Right kidney (tissue), 1 donor: Measurements from ENCODE around the gene CNTN1.
A peak's percentile ranks its signal among the peaks of the same experiment; 100 is the strongest.
"Not testable (repeated sequence)": the region's sequence is repeated elsewhere in the genome, so short reads cannot be mapped to it uniquely, and the experiment has no call there.

Experiments used
- DNase-seq: peaks from one replicate; pipeline ENCODE4 v3.0.0-alpha.2; 2016

CNTN1 gene

DNA sequence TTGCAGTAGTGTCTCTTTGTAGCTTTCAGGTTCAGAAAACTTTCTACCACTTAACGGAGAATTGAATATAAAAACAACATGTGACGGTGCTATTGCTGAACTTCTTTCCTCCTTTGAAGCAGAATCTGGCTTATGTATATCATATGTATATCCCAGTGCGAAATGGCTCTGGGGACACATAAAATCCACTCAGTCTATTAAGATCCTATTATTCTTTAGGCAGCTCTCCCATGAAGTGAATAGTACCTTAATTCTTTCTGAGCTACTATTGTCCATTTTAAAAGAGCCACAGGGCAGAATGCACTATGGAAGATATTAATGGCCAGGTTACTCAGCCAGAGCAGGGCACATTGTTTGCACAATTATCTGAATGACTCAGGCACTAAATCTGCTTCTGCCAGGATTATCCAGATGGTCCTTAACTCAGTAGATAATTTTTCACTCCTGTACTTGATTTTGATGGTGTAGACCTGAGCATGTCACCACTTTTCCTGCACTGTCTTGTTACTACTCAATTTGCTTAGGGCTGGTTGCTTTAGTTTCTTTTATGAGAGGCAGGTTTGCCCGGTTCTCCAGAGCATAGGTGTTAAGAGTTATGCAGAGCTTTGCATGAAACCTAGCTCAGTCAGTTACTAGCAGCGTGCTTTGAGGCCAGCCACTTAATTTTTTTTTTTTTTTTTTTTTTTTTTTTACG lies 5.5 kb downstream of the CNTN1 start:
- peak; percentile 7 for DNase-seq

DNA sequence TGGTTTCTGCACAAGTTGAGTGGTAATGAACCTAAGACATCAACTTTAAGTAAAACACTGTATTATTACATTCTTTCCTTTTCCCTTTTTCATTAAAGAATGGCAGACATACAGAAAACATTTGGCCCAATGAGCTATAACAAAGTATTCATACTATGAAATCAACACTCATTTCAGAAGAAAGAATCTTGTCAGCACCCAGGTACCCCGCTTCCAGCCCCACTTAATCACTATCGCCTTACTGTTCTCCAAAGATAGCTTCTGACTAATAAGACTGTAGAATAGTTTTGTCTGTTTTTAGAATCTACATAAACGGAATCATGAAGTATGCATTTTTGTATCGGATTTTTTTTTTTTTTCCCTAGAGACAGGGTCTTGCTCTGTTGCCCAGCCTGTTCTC lies 9.5 kb downstream of the CNTN1 start:
- no peak for DNase-seq

DNA sequence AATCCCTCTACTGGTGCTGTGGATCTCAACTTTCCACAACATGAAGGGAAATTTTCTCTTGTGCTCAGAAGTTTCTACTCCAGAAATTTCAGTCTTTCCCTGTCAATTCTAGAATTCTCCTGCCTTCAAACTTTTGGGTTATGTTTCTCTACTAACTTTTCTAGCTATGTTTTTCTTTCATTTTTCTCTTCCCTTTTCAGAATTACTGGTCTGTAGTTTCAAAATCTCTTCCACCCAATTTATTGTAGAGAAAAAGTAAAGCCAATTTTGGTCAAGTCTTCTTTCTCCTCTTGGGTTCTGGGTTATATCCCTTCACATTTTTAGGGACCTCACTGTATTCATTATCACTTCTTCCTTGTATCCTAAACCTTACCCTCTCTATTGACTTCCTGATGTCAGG lies 18.9 kb downstream of the CNTN1 start:
- no peak for DNase-seq

DNA sequence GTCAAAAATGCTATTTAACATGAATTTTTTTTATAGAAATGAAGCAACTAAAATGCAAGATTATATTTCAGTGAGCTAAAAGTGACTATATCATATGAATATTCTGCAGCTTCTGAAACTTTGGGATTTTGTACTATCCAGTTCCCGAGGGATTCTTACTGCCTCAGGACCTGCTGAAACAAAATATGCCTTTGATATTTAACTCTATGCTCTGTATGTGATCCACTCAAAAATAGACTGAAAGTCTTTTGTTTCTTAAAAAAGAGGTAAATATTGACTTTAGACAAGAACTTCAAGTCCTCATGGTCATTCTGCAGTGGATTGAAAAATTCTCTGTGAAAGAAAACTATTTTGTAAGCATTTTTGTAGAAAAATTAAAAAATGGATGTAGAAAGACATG lies 22.4 kb downstream of the CNTN1 start:
- no peak for DNase-seq

DNA sequence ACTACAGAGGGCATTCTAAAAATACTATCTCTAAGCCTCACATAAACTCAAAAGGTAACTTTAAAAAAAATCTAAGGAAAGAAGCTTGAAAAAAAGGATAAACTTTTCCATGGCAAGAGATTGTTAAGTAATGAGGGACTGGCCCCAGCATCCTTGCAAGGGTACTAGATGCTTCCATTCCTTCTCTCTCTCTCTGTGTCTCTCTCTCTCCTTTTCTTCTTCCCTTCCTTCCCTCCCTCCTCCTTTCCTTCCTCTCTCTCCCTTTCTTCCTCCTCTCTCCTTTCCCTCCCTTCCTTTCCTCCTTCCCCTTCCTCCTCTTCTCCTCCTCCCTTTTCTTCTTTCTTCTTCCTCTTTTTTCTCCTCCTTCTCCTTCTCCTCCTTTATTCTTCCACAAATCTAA lies 23.8 kb downstream of the CNTN1 start:
- no peak for DNase-seq

DNA sequence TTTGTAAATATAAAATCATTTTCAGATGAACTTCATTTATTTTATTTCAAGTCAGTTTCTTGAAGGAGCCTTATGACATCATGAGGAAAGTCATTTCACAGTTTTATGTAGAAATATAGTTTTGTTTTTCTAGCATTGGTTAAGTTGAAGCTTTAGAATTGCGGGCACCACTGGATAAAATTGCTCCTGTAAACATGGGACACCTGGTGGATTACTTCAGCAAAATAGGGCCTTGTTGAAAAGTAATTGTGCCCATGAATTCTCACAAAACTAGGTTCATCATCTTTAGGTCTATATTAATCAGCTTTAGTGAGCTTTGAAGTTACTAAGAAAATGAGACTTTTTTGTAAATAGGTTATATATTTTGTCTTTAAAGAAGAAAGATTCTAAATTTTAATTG lies 25.3 kb downstream of the CNTN1 start:
- no peak for DNase-seq

DNA sequence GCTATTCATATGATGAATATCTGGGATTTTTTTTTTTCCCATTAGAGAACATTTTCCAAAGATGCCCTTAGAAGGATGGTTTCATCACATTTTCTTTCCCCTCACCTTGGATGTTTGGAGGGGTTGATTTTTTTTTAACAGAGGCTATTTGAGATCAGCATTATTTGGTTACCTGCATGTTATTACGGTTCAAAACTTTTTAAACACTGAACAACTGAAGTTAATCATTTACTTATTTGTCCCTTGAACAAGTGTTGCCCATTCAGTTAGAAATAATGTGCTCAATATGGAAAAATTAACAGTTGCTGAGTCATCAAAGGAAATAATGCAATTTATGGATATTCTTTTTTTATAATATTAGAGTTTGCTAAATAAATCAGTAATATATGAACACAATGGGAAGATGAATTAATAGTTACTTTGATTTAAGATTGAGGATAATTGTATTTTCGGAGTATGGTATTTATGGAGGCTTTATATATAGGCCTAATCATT lies 26.7 kb downstream of the CNTN1 start:
- DNase-seq: no peak

DNA sequence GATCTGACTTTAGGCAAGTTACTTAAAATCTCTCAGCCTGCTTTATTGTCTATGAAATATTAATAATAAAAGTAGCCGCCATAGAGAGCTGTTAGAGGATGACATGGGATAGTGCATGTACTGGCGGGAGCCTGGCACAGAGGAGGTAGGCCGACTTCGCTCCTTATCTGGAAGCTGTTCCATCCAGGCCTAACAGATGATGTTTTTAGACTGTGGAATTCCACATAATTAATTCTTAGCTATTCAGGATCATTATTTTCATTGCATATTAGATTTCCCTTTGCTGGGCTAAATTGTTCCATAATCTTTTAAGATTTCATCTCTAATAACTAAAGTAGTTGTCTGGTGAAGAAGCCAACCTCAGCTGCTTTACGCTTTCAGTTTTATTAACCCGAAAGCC lies 30.8 kb downstream of the CNTN1 start:
- DNase-seq: no peak

DNA sequence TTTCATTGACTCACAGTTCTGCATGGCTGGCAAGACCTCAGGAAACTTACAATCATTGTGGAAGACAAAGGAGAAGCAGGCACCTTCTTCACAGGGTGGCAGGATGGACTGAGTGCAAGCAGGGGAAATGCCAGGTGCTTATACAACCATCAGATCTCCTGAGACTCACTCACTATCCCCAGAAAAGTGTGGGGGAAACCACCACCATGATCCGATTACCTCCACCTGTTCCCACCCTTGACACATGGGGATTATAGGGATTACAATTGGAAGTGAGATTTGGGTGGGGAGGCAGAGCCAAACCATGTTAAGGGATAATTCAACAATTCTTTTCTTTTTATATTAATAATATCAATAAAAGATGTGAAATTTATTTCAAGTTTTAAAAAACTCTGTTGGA lies 34.1 kb downstream of the CNTN1 start:
- DNase-seq: no peak

DNA sequence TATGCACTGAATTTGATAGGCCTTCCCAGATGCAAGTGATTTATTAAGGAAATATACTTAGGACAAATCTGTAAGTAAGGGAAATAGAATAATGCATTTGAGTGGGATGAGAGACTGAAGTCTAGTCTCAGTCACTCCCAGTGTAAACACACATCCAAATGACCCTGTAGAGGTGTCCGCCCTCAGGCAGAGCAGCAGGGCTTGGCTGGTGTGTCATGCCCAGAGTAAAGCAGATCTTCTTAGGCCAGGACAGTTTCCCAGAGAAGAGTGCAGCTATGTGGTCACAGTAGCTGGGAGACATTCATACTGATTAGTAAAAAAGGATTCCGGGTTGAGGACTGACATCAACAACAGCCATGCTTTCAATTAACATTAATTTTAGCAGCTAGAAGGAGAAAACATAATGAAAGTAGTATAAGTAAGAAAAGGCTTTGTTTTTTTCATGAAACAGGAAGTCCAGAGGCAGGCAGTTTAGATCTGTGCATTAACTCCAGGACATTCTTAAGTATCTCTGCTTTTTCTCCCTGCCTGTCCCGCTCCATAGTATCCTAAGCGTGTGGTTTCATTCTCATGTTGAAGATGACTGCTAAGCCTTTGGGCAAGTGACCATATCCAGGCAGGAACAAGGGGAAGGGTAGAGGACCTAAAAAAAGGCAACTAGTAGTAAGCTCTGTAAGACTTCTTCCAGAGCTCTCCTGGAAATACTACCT lies 35.7 kb downstream of the CNTN1 start:
- DNase-seq: no peak

DNA sequence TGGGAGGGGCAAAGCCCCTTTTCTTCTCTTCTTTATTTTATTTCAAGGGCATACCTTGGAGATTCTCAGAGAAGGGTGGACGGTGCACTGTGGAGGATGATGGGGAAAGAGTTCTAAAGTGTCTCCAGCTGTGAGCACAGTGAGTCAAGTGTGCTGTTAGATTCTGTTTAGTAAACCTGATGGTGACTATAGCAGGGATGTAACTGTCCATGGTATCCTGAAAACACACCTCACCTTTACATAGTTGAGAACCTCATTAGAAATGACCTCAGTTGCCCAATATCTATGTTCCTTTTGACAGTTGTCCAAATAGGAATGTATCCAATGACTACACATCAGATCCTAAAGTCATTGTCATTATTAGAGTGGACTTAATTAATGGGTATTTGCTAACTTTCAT lies 38.0 kb downstream of the CNTN1 start:
- DNase-seq: no peak

DNA sequence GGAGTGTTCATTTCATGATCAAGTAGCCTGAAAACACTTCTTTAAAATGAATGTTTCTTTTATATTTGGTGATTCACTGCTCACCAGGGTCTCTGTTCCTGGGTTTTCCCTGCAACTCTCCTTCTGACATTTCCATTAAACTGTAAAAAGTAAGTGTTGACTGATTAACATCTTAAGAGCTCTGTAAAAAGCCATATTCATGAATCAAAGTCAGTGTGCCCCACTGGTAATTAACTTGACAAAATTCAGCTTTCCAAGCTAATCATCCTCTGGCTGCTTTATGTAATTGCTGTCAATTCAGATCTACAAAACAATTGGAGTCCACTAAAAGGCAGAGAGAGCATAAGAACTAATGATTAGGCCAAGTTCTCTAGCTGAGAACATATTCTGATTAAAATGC lies 41.6 kb downstream of the CNTN1 start:
- DNase-seq: no peak

DNA sequence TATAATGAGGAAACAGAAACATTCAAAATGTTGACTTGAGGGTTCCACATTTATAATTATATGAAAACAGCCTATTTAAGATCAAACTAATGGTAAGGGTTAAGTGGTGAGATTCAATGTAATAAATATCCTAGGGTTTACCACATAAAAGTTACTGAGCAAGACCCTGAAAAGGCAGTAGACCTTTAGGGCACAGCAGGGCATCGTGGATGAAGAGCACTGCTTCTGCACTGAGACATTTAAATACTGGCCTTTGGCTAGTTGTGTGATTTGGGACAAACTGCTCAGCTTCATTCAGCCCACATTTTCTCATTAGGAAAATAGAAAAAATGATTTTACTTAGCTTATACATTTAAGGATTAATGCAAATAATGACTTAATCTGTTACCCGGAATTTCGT lies 42.0 kb downstream of the CNTN1 start:
- DNase-seq: no peak

DNA sequence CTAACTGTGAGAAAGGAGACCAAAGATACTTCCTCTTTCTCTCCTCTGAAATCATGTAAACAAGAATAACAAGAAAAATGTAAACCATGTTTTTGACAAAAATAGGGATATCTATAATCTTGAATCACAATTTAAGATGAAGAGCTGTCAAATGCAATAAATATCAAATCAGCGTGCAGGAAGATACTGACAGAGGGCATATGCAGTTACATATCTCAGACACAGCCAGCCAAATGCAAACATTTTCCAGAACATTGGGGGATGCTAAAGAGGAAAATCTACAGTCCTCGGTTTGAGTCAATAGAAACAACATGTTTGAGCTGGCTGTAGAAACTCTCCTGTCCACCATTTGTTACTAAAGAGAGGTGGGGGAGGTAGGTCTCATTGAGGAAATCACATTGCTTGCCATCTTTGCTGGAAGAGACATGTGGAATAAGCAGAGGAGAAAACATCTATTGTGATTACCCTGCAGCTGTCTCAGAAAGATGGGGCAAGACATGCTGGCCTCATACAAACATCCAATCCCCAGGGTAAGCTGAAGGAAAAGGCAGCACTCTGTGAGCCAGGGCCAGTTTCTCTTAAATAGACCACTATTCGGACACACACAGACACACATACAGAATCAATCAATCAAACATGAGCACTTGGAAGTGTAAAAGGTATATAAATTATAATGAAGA lies 43.5 kb downstream of the CNTN1 start:
- no peak for DNase-seq

DNA sequence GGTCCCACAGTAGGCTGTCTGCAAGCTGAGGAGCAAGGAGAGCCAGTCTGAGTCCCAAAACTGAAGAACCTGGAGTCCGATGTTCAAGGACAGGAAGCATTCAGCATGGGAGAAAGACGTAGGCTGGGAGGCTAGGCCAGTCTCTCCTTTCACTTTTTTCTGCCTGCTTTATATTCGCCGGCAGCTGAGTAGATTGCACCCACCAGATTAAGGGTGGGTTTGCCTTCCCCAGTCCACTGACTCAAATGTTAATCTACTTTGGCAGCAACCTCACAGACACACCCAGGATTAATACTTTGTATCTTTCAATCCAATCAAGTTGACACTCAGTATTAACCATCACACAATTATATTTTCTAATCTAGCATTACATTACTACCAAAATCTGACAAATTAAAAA lies 45.2 kb downstream of the CNTN1 start:
- not testable (repeated sequence) for DNase-seq

DNA sequence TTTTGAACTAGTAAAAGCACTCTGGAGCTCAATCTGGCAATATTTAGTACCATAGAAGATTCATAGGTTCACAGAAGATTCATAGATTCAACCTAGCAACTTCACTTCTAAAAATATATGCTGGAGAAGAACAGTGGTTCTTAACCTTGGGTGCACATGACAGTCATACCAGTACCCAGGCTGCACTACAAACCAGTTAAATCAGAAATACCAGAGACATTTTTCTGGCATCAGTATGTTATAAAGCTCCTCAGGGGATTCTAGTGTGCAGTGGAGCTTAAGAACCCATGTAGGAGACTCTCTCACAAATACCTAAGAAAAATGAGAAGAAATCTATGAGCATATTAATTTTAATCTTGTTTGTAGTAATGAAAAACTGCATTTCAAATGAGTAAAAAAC lies 46.6 kb downstream of the CNTN1 start:
- no peak for DNase-seq

DNA sequence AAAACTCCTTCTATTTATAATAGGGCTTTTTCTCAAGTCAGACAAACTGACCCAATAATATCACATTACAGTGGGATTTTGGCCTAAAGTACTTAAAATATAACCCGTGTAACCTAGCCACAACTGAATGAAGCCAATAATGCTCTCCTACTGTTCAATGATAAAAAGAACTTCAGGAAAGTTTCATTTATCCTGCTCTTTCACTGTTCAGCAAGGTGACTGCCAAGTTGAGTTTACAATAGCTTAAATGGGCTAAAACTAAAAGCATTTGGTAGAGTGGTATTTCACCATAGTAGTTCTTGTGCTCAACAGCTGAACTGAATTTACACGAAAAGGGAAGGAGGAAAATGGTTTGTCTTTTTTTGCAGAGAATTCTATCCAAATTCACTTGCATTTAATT lies 49.8 kb downstream of the CNTN1 start:
- no peak for DNase-seq

DNA sequence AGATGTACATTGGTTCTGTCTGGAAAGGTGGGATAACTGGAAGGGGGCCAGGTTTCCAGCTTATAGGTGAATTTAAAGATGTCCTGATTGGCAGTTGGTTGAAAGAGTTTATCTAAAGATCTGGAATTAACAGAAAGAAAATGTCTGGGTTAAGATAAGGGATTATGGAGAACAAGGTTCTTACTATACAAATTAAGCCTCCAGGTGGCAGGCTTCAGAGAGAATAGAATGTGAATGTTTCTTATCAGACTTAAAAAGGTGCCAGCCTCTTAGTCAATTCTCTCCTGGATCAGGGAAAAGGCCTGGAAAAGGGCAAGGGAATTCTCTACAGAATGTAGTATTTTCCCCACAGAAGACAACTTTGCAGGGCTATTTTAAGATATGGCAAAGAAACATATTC lies 53.1 kb downstream of the CNTN1 start:
- no peak for DNase-seq

DNA sequence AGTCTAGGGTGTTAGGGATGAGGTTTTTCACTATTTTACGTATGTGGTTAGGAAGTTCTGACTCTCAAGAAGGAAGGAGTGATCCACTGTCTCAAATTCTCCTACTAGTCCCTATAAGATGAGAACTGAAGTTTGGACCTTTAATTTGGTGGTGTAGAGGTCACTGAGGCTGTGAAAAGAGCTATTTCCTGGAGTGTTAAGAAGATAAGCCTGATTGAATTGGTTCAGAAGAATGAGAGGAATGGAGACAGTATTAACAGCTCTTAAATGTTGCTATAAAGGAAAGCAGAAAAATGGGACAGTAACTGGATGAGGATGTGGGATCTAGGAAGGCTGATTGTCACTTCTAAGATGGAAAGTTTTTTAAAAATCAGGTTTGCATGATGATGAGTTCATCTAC lies 57.6 kb downstream of the CNTN1 start:
- DNase-seq: no peak

DNA sequence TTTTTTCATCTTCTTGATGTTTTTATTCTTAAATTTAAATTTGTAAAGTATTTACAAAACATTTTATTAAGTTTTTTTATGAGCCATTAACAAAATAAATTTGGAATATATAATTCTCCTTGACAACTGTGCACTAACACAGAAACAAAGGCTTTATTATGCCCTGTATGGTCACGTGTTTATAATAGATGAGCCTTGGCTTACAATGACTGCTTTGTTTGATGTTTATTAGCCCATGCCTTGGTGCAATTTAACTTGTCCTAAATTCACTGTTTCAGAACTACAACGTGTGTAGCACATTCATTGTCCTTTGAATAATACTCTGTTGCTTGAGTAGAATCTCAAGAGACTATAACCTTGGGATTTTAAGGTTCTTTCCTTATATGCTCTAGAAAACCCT lies 59.8 kb downstream of the CNTN1 start:
- DNase-seq: no peak

DNA sequence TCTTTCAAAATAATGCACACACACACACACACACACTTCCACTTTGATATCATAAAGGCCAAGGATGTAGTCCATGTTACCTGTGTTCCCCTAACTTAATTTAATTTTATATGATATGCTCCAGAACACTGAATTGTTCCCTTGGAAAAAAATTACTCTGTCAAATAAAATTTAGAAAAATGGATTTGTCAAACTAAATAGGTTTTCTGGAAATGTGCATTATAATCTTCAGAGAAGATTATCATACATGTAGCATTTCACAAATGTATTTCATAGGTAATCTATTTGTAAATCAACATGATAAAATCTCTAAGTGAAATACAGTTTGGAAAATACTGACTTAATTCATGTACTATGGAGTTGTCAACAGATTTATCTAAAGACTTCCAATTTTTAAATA lies 68.6 kb downstream of the CNTN1 start:
- DNase-seq: no peak

DNA sequence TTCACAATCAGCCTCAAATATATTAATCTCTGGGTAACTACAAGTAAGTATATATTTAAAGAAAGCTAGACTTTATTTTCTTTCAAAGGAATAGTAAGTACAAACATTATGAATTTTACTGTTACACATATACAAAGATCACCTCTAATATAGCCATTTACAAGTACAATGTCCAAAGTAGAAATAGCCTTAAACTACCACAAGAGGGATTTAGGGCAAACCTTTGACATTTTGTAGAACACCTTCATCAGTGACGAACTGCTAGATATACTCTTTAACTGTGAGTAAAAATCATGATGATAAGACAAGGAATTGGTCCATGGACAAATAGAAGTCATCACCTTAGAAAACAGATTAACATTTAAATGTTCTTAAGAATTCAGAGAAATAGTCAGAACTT lies 69.8 kb downstream of the CNTN1 start:
- DNase-seq: no peak

DNA sequence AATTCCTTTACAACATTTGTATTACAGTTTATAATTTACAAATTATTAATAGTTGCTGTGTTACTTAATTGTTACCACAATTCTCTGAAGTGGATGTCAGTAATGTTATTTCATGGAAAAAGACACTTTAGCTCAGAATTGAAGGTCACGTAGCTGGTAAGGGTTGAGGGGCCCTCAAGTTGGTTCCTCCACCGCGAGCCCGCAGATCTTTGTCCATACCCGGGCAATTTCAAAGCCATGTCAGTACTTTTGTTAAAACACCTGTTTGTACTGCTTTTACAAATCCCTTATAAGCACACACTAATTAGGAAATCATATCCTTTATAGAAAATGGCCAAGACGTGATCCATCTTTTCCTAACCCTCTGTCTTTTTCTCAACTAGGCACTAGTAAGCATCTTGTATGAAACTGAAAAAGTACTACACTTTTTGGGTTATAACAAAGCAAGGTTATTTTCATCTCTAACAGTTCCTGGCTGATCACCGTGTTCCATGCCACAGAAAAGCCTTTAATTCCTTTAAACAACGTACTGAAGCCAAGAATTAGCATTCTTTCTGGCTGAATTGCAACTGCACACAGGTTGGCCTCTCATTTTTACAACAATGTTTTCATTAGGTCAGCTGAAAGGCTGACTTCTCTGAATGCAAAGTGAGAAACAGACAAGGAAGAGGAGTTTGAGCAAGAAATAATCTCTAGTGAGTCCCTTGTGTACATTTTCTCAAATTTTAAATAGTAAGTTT lies 76.1 kb downstream of the CNTN1 start:
- DNase-seq: no peak
